Measurements from ENCODE around the gene TCF4.

TCF4 gene

DNA sequence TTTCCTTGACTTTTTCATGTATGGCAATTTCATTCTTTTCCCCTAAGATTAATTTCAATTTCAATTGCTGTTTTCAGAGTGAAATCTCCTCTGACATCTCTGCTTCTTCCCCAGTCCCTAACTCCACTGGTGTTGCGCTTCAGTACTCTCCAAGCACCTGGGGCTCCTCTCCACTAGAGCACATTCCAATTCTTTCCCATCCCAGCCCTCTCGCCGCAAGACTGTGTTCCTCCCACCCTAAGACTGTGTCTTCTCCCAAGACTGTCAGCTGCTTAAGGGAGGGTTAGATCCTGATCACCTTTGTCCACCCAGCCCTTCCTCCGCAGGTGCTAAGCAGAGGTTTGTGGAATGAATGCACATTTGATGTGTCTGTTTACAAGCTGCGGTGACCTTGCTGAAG lies 373.0 kb downstream of the TCF4 start:
- POLR2A ChIA-PET, result no interaction called here
- H3K4me3 ChIP-seq (ENCODE audit: low read depth, low read length), result no peak overlapping the region
- TF ChIP-seq, protein P1, sequence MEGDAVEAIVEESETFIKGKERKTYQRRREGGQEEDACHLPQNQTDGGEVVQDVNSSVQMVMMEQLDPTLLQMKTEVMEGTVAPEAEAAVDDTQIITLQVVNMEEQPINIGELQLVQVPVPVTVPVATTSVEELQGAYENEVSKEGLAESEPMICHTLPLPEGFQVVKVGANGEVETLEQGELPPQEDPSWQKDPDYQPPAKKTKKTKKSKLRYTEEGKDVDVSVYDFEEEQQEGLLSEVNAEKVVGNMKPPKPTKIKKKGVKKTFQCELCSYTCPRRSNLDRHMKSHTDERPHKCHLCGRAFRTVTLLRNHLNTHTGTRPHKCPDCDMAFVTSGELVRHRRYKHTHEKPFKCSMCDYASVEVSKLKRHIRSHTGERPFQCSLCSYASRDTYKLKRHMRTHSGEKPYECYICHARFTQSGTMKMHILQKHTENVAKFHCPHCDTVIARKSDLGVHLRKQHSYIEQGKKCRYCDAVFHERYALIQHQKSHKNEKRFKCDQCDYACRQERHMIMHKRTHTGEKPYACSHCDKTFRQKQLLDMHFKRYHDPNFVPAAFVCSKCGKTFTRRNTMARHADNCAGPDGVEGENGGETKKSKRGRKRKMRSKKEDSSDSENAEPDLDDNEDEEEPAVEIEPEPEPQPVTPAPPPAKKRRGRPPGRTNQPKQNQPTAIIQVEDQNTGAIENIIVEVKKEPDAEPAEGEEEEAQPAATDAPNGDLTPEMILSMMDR (IDR thresholded peaks at IDR 0.05; ENCODE audit: insufficient read depth, low read length, missing control alignments), result no peak
- CTCF ChIA-PET, result no interaction called here
- no peak for DNase-seq (ENCODE audit: low read depth, low spot score)

DNA sequence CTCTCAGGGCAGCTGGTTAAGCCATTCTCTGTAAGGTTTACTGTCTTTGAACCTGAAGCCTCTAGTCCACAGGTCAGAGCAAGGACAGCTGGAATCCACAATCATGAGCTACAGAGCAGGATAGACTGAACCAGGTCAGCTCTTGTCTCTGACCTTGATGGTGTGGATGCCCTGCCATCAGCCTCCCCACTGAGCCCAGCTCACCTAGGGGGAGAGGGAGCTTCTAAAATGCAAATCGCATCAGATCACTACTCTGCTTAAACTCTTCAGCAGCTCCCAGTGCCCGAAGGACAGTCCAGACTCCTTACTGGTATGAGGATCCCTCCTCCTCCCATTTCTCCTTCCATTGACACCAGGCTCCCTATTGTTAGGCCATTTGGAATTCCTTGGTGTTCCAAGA lies 373.5 kb downstream of the TCF4 start:
- POLR2A ChIA-PET, result no interaction called here
- TF ChIP-seq, protein P1 (IDR thresholded peaks at IDR 0.05; ENCODE audit: insufficient read depth, low read length, missing control alignments), result no peak
- no peak for DNase-seq (ENCODE audit: low read depth, low spot score)
- H3K4me3 ChIP-seq (ENCODE audit: low read depth, low read length), result no peak overlapping the region
- CTCF ChIA-PET, result interaction anchor here (1.1 kb wide), 1 partner anchor 14 kb away, joined by 5 read pairs; no protein-coding TSS in a partner anchor

DNA sequence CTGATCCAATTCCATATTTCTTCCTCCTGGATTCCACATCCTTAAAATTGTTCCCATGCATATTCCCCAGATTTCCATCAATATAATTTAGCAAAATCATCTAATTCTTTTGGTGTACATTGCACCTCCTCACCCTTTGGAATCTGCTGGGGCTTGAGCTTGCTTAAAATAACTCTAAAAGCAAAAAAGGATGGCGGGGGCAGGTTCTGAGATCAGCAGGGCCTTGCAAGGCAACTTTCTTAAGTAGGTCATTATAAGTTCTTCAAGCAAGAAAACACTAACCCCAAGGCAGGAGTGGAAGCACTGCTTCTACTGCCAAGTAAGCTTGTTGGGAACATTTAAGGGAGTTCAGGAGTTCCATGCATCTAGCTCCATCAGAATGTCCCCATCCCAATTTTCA lies 374.4 kb downstream of the TCF4 start:
- CTCF ChIA-PET, result interaction anchor here (1.1 kb wide), 1 partner anchor 15 kb away, joined by 5 read pairs; no protein-coding TSS in a partner anchor
- POLR2A ChIA-PET, result no interaction called here
- TF ChIP-seq, protein P1 (IDR thresholded peaks at IDR 0.05; ENCODE audit: insufficient read depth, low read length, missing control alignments), result no peak
- no peak overlapping the region for H3K4me3 ChIP-seq (ENCODE audit: low read depth, low read length)
- no peak for DNase-seq (ENCODE audit: low read depth, low spot score)

DNA sequence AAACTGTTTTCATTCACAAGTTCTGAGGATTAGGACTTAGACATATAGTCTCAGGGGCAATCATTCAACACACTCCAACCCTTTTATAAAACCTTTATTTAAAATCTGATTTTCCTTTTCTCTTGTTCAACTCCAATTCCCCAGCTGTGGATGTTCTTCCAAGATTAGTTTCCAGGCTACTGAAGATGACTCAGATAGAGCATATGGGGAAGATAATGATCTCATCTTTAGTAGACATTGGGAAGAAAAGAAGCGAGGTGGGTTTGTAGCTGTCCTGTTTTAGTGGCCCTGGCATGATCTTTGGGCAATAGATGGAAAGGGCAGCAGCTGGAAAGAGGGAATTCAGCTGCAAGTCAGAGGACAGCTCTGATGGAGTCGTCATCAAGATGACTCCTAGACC lies 381.1 kb downstream of the TCF4 start:
- DNase-seq (ENCODE audit: low read depth, low spot score), result no peak
- POLR2A ChIA-PET, result no interaction called here
- CTCF ChIA-PET, result interaction anchor here (1.3 kb wide), 1 partner anchor 28 kb away, joined by 4 read pairs; no protein-coding TSS in a partner anchor
- TF ChIP-seq, protein P1 (IDR thresholded peaks at IDR 0.05; ENCODE audit: insufficient read depth, low read length, missing control alignments), result no peak
- H3K4me3 ChIP-seq (ENCODE audit: low read depth, low read length), result no peak overlapping the region

DNA sequence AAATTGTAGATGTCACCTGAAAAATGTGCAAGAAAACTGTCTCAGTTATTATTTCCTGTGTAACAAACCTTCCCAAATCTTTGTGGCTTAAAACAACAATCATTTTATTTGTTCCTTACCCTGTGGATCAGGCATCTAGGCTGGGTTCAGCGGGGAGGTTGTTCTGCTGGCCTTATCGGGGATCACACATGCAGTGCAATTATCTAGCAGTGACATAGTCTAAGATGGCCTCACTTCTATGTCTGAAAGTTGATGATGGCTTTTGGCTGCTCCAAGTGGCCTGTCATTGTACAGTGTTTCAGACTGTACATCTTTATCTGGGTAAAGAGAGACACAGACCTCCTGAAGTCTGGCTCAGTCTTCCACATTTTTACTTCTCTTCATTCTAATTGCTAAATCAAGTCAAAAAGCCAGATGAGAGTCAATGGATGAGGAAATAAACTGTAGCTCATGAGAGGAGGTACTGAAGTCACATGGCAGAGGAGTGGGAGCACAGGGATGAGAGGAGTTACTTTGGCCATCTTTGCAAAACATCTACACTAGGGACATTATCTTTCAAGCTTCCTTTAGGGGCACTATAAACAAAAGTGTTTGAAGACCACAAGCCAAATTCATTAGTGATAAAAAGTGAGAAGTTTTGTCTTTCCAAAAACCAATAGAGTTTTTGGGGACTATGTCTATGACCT lies 385.6 kb downstream of the TCF4 start:
- TF ChIP-seq, protein P1 (IDR thresholded peaks at IDR 0.05; ENCODE audit: insufficient read depth, low read length, missing control alignments), result no peak
- no peak for DNase-seq (ENCODE audit: low read depth, low spot score)
- POLR2A ChIA-PET, result no interaction called here
- CTCF ChIA-PET, result no interaction called here
- H3K4me3 ChIP-seq (ENCODE audit: low read depth, low read length), result no peak overlapping the region

DNA sequence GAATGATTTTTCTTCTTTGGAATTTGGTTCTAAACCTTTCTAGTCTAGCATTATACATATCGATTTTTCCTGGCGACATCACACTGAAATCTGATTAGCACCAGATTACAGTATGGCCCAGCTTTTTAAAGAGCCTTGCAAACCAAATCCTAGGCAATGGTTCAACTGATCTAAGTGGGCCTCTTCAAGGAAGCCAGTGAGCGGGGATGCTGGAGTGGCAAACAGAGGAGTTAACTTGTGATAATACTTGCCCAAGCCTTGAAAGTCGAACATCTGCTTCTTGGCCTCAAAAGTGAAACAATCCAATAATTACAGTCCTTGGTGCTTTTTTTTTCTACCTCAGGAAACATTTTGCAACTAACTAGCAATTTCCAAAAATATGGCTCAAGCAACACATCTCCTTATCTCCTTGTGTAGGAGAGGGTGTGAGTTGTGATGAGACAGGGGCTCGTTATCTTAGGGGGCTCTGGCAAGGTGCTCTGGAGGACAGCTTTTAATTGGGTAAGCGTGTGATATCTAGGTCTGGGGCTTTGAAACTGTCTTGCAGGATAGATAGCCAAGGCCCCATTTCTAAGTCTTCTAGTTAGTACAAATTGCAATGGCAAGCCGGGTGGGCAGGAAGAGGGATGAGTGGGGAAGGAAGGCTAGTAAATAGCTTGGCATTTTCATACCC lies 388.6 kb downstream of the TCF4 start:
- ChIA-PET POLR2A (no interaction called here), CTCF (no interaction called here)
- TF ChIP-seq, protein P1 (IDR thresholded peaks at IDR 0.05; ENCODE audit: insufficient read depth, low read length, missing control alignments), result no peak
- no peak overlapping the region for H3K4me3 ChIP-seq (ENCODE audit: low read depth, low read length)
- DNase-seq (ENCODE audit: low read depth, low spot score), result no peak
